A549 (cell line): ENCODE measurements around the gene TMEM240. TPM values are rescaled to one million over a fixed set of nuclear protein-coding genes. Genes with fewer than 3 reads are reported as not detected.
"Not testable (repeated sequence)": the region's sequence is repeated elsewhere in the genome, so short reads cannot be mapped to it uniquely, and the experiment has no call there.

ENCODE experiments used
- ATAC-seq, 2 experiments: fragments of 200-7000 bp in 1 of 2; fragments of >200 bp in 1 of 2; cut with Nextera tagmentation in 1 of 2; cut with Tn5 transposase in 1 of 2; 3 replicates each; pipeline versions ENCODE4 v1.8.0 to v1.9.1; 2018 to 2020; ENCODE audit warnings: mild to moderate bottlenecking in 1 of 2, moderate library complexity in 1 of 2
- CTCF ChIA-PET: fragments of 300-600 bp; sonication (Branson Sonifier 250); formaldehyde crosslinking; extraction: SDS; loops from one replicate; lab custom pipeline; 2021; ENCODE audit warnings: antibody characterized with exemption, inconsistent platforms; lab: Yijun Ruan, JAX
- POLR2A ChIA-PET: fragments of 350-600 bp; formaldehyde crosslinking; extraction: SDS; loops from one replicate; lab custom pipeline; 2021; ENCODE audit warnings: antibody characterized with exemption, inconsistent platforms; lab: Yijun Ruan, JAX
- DNase-seq, 2 experiments: peaks; one replicate each; pipeline versions ENCODE4 v3.0.0 to v3.0.0-alpha.2; 2011 to 2016; ENCODE audit warnings: low read depth in 1 of 2, low spot score in 1 of 2
- FAIRE-seq: peaks from 2 replicates; lab custom pipeline; 2011; peaks lifted over from hg19 to GRCh38; lab: Jason Lieb, UNC
- H3K27ac ChIP-seq, 2 experiments: fragments of >200 bp; sonication (Bioruptor Twin); formaldehyde crosslinking; 3 replicates each; pipeline ENCODE4 v1.5.1; 2016 to 2017
- H3K4me1 ChIP-seq: fragments of >200 bp; sonication (Bioruptor Twin); formaldehyde crosslinking; 3 replicates; pipeline ENCODE4 v1.6.1; 2016
- H3K4me2 ChIP-seq: fragments of >200 bp; sonication (Bioruptor Twin); formaldehyde crosslinking; 3 replicates; pipeline ENCODE4 v1.6.1; 2016
- H3K4me3 ChIP-seq: fragments of >200 bp; sonication (Bioruptor Twin); formaldehyde crosslinking; 3 replicates; pipeline ENCODE4 v1.5.1; 2016
- H3K9me3 ChIP-seq: fragments of >200 bp; sonication (Bioruptor Twin); formaldehyde crosslinking; 3 replicates; pipeline ENCODE4 v1.6.1; 2016
- CBX2 ChIP-seq: fragments of 200-600 bp; sonication (generic); IDR thresholded peaks from 2 replicates; pipeline ENCODE4 v1.6.1; 2016; ENCODE audit warnings: low read depth, mild to moderate bottlenecking, borderline replicate concordance
- CHD4 ChIP-seq: fragments of 200-600 bp; sonication (generic); IDR thresholded peaks from 2 replicates; pipeline ENCODE4 v1.6.1; 2016; ENCODE audit warnings: antibody characterized with exemption, mild to moderate bottlenecking, borderline replicate concordance
- EHF ChIP-seq: fragments of 250-450 bp; sonication (Bioruptor Pico); IDR thresholded peaks from 2 replicates; pipeline ENCODE4 v1.5.0; 2020; ENCODE audit warnings: mild to moderate bottlenecking
- EHMT2 ChIP-seq: fragments of 200-600 bp; sonication (generic); IDR thresholded peaks from 2 replicates; pipeline ENCODE4 v1.6.1; 2016; ENCODE audit warnings: antibody characterized with exemption, low read depth, mild to moderate bottlenecking, moderate library complexity
- EP300 ChIP-seq, 2 experiments: fragments of >200 bp; sonication (Bioruptor Twin); formaldehyde crosslinking; IDR thresholded peaks; 2 replicates in 1 of 2; 3 replicates in 1 of 2; pipeline ENCODE4 v1.6.1; 2016 to 2017
- FOSB ChIP-seq: fragments of 250-450 bp; sonication (Bioruptor Pico); IDR thresholded peaks from 2 replicates; pipeline ENCODE4 v1.5.0; 2020; ENCODE audit warnings: mild to moderate bottlenecking, moderate library complexity
- FOXS1 ChIP-seq: fragments of 250-450 bp; sonication (Bioruptor Pico); IDR thresholded peaks from 2 replicates; pipeline ENCODE4 v1.5.0; 2020; ENCODE audit warnings: mild to moderate bottlenecking, moderate library complexity
- GATA3 ChIP-seq: IDR thresholded peaks from 2 replicates; pipeline ENCODE4 v1.6.1; 2012; ENCODE audit warnings: borderline replicate concordance
- HOXB5 ChIP-seq: fragments of 250-450 bp; sonication (Bioruptor Pico); IDR thresholded peaks from 2 replicates; pipeline ENCODE4 v1.5.0; 2020; ENCODE audit warnings: mild to moderate bottlenecking, moderate library complexity
- JUNB ChIP-seq: fragments of >200 bp; sonication (Bioruptor Twin); formaldehyde crosslinking; IDR thresholded peaks from 2 replicates; pipeline ENCODE4 v1.6.1; 2016
- KDM1A ChIP-seq: fragments of 200-600 bp; sonication (generic); IDR thresholded peaks from 2 replicates; pipeline ENCODE4 v1.6.1; 2016; ENCODE audit warnings: low read depth, mild to moderate bottlenecking
- KDM5A ChIP-seq: fragments of 200-600 bp; sonication (generic); IDR thresholded peaks from 2 replicates; pipeline ENCODE4 v1.6.1; 2016; ENCODE audit warnings: antibody characterized with exemption, mild to moderate bottlenecking
- MYC ChIP-seq: IDR thresholded peaks from 2 replicates; pipeline ENCODE4 v1.6.1; 2012; ENCODE audit warnings: mild to moderate bottlenecking, inconsistent platforms, low read length, improper control_type of control experiment, borderline replicate concordance
- POLR2A ChIP-seq: IDR thresholded peaks from 2 replicates; pipeline ENCODE4 v1.6.1; 2012; ENCODE audit warnings: mild to moderate bottlenecking, low read length
- RCOR1 ChIP-seq: fragments of 150-350 bp; IDR thresholded peaks from 2 replicates; pipeline ENCODE4 v1.6.1; 2014; ENCODE audit warnings: antibody characterized with exemption, low read length, low read depth
- RFX5 ChIP-seq: fragments of 450-650 bp; IDR thresholded peaks from 2 replicates; pipeline ENCODE4 v1.7.1; 2014; ENCODE audit warnings: antibody characterized with exemption, mild to moderate bottlenecking, moderate library complexity
- WGBS: methylation state at CpG from one replicate; pipeline ENCODE4 v1.1.6; 2017; ENCODE audit errors: missing lambda C conversion rate; 5-methylcytosine and 5-hydroxymethylcytosine counted together
- polyA plus RNA-seq, 4 experiments: library from polyadenylated mRNA; depleted of rRNA in 3 of 4; stranded (reverse); fragments of >200 nt; fragmentation: RNase III in 1 of 4; extraction: RNeasy Plus Mini Kit Qiagen cat#74134 plus additional on column Dnase treatment in 1 of 4; gene quantifications; 2 replicates in 3 of 4; 3 replicates in 1 of 4; pipeline ENCODE4 v1.2.3, GENCODE V29; 2011 to 2017
- TF ChIP-seq, protein P1 (sequence below): fragments of 200-600 bp; sonication (generic); IDR thresholded peaks from 2 replicates; pipeline ENCODE4 v1.6.1; 2016; ENCODE audit warnings: antibody characterized with exemption, mild to moderate bottlenecking, moderate library complexity
- TF ChIP-seq, protein P2 (sequence below): fragments of 450-650 bp; IDR thresholded peaks from 2 replicates; pipeline ENCODE4 v1.6.1; 2014; ENCODE audit warnings: antibody characterized with exemption
- TF ChIP-seq, protein P3 (sequence below): IDR thresholded peaks from 2 replicates; pipeline ENCODE4 v1.6.1; 2012

Gene TMEM240
- polyA plus RNA-seq, 2 of the 4 experiments (the other 2 are of a cell fraction), result 0.14 to 1.1 TPM

DNA sequence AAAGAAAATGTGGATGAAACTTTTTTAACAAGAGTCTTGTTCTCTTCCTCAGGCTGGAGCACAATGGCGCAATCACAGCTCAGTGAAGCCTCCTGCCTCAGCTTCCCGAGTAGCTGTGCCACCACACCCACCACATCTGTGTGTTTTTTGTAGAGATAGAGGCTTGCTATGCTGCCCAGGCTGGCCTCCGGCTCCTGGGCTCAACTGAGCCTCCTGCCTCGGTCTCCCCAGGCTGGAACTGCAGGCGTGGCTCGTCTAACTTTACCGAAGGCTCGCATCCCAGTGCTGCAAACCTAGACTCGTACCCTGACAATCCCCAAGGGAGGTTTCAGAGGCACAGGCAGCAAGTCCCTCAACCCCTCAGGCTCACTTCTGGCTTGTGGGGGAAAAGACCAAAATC is 19.8 kb upstream of the TMEM240 start (continued):
- TF ChIP-seq, protein P1, sequence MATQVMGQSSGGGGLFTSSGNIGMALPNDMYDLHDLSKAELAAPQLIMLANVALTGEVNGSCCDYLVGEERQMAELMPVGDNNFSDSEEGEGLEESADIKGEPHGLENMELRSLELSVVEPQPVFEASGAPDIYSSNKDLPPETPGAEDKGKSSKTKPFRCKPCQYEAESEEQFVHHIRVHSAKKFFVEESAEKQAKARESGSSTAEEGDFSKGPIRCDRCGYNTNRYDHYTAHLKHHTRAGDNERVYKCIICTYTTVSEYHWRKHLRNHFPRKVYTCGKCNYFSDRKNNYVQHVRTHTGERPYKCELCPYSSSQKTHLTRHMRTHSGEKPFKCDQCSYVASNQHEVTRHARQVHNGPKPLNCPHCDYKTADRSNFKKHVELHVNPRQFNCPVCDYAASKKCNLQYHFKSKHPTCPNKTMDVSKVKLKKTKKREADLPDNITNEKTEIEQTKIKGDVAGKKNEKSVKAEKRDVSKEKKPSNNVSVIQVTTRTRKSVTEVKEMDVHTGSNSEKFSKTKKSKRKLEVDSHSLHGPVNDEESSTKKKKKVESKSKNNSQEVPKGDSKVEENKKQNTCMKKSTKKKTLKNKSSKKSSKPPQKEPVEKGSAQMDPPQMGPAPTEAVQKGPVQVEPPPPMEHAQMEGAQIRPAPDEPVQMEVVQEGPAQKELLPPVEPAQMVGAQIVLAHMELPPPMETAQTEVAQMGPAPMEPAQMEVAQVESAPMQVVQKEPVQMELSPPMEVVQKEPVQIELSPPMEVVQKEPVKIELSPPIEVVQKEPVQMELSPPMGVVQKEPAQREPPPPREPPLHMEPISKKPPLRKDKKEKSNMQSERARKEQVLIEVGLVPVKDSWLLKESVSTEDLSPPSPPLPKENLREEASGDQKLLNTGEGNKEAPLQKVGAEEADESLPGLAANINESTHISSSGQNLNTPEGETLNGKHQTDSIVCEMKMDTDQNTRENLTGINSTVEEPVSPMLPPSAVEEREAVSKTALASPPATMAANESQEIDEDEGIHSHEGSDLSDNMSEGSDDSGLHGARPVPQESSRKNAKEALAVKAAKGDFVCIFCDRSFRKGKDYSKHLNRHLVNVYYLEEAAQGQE, result no peak
- no peak for TF ChIP-seq EHMT2
- TF ChIP-seq EHF, result no peak
- TF ChIP-seq CHD4, result no peak
- no peak for TF ChIP-seq RCOR1
- no peak for TF ChIP-seq CBX2
- TF ChIP-seq, all 56 proteins: peak for 0

DNA sequence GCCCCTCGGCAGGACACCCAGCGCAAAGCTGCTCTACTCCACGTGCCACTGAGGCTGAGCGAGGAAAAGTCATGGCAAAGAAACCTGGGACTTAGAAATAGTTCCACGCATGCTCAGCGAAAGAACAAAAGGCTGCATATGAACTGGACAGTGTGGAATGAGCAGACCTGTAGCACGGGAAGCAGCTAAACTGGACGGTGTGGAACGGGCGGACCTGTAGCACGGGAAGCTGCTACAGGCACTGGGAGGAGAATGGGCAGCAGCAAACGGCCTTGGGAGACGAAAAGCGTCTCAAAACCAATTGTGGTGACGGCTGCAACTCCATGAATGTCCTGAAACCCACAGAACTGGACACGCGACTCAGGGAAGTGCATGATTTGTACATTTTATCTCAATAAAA is 18.6 kb upstream of the TMEM240 start:
- ChIA-PET POLR2A (no interaction called here), CTCF (interaction anchor here (0.8 kb wide), 1 partner anchor 12 kb away, joined by 3 read pairs; no protein-coding TSS in a partner anchor)
- peaks cover 6% of the 10 kb centered on the region for H3K4me1 ChIP-seq
- no peak for FAIRE-seq
- TF ChIP-seq KDM5A, result no peak
- H3K27ac ChIP-seq, result no peak overlapping the region
- no peak overlapping the region for H3K4me3 ChIP-seq
- no peaks in the 10 kb centered on the region for H3K9me3 ChIP-seq
- WGBS, result 94% methylated on average over 17 of the region's 17 CpGs
- no peak overlapping the region for H3K4me2 ChIP-seq
- no peak for DNase-seq
- no peak for ATAC-seq

DNA sequence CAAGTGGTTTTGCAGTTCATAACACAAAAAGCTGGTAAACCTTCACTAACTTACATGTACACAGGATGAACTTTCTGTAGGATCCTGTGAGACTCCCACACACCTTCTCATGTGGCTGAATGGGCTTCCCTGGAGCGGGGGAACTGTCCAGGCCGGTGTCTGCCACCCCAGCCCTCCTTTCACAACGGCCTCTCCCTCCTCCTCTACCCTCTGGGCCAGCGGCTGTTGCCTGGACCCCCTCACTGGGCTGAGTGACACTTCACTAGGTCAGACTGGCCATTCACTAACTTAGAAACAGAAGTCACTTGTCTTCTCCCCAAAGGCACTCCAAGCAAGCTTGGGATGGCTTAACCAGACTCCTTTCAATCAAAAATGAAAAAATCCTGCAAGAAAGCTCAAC is 18.2 kb upstream of the TMEM240 start:
- TF ChIP-seq HOXB5 (CRISPR knock-in tag), result no peak
- no peak for TF ChIP-seq RFX5
- TF ChIP-seq JUNB, result no peak
- no peak for TF ChIP-seq FOSB
- TF ChIP-seq KDM1A, result no peak
- no peak for TF ChIP-seq GATA3
- TF ChIP-seq KDM5A, result no peak
- no peak for TF ChIP-seq EP300 (IDR thresholded peaks at IDR 0.05)
- TF ChIP-seq, protein P1, result no peak
- no peak for TF ChIP-seq FOXS1 (CRISPR knock-in tag)
- TF ChIP-seq POLR2A, result no peak
- no peak for TF ChIP-seq EHF
- no peak for TF ChIP-seq MYC
- TF ChIP-seq, protein P2, sequence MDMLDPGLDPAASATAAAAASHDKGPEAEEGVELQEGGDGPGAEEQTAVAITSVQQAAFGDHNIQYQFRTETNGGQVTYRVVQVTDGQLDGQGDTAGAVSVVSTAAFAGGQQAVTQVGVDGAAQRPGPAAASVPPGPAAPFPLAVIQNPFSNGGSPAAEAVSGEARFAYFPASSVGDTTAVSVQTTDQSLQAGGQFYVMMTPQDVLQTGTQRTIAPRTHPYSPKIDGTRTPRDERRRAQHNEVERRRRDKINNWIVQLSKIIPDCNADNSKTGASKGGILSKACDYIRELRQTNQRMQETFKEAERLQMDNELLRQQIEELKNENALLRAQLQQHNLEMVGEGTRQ, result no peak
- TF ChIP-seq, protein P3, sequence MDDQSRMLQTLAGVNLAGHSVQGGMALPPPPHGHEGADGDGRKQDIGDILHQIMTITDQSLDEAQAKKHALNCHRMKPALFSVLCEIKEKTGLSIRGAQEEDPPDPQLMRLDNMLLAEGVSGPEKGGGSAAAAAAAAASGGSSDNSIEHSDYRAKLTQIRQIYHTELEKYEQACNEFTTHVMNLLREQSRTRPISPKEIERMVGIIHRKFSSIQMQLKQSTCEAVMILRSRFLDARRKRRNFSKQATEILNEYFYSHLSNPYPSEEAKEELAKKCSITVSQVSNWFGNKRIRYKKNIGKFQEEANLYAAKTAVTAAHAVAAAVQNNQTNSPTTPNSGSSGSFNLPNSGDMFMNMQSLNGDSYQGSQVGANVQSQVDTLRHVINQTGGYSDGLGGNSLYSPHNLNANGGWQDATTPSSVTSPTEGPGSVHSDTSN, result no peak
- ATAC-seq (peak in 1 of 2 experiments; percentile 16; a peak in 2 of 6 replicates), FAIRE-seq (no peak), DNase-seq (no peak)
- CTCF ChIA-PET, result interaction anchor here (0.8 kb wide), 1 partner anchor 12 kb away, joined by 3 read pairs; no protein-coding TSS in a partner anchor
- POLR2A ChIA-PET, result no interaction called here
- H3K4me3 ChIP-seq, result no peak overlapping the region
- H3K4me2 ChIP-seq, result no peak overlapping the region
- no peaks in the 10 kb centered on the region for H3K9me3 ChIP-seq
- H3K27ac ChIP-seq, result no peak overlapping the region
- peaks cover 6% of the 10 kb centered on the region for H3K4me1 ChIP-seq
- WGBS, result 91% methylated on average over 4 of the region's 4 CpGs

DNA sequence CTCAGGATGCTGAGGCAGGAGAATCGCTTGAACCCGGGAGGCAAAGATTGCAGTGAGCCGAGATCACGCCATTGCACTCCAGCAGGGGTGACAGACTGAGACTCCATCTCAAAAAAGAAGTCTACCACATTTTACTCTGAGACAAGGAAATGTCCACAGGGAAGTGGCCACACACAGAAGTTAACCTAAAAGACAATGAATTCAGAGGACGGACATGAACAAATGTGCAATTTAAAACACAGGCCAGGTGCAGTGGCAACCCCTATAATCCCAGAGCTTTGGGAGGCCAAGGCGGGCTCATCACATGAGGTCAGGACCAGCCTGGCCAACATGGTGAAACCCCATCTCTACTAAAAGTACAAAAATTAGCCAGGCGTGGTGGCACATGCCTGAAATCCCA is 17.3 kb upstream of the TMEM240 start:
- WGBS, result 95% methylated on average over 7 of the region's 7 CpGs

DNA sequence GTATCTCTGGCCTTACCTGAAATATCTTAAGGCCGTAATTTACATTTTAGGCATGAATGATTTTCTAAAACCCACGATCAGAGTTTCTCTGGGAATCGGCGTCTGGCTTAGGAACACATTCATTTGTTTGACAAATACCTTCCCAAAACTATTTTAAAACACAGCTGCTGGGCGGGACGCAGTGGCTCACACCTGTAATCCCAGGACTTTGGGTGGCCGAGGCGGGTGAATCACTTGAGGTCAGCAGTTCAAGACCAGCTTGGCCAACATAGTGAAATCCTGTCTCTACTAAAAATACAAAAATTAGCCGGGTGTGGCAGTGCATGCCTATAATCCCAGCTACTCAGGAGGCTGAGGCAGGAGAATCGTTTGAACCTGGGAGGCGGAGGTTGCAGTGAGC is 16.5 kb upstream of the TMEM240 start:
- CTCF ChIA-PET, result interaction anchor here (0.7 kb wide), 1 partner anchor 14 kb away, joined by 3 read pairs; no protein-coding TSS in a partner anchor
- DNase-seq, H3K9me3 ChIP-seq, FAIRE-seq, H3K4me3 ChIP-seq, H3K4me2 ChIP-seq, H3K4me1 ChIP-seq, ATAC-seq, H3K27ac ChIP-seq, POLR2A ChIA-PET: not testable (repeated sequence)
- 87% methylated on average over 11 of the region's 11 CpGs for WGBS

More for the DNA sequence above, 17.3 kb upstream of the TMEM240 start:
- POLR2A ChIA-PET, H3K27ac ChIP-seq, DNase-seq, H3K9me3 ChIP-seq, ATAC-seq, H3K4me2 ChIP-seq, FAIRE-seq, CTCF ChIA-PET, H3K4me3 ChIP-seq, H3K4me1 ChIP-seq: not testable (repeated sequence)
